HFF-Myc (cell line): ENCODE data around the gene TOM1L1.

ENCODE experiments used
- DNase-seq: peaks from one replicate; pipeline ENCODE4 v3.0.0-alpha.2; 2011; ENCODE audit warnings: low read depth; ENCODE audit errors: extremely low read depth
- H3K4me3 ChIP-seq: replicated peaks from 2 replicates; pipeline ENCODE4 v1.5.1; 2011; ENCODE audit warnings: low read depth, mild to moderate bottlenecking, control low read depth, low read length
- TF ChIP-seq, protein P1 (sequence below): IDR thresholded peaks from 2 replicates; pipeline ENCODE4 v1.5.1; 2012; ENCODE audit warnings: mild to moderate bottlenecking, low read depth, low read length, control low read depth; ENCODE audit errors: missing control alignments

TOM1L1 gene

DNA sequence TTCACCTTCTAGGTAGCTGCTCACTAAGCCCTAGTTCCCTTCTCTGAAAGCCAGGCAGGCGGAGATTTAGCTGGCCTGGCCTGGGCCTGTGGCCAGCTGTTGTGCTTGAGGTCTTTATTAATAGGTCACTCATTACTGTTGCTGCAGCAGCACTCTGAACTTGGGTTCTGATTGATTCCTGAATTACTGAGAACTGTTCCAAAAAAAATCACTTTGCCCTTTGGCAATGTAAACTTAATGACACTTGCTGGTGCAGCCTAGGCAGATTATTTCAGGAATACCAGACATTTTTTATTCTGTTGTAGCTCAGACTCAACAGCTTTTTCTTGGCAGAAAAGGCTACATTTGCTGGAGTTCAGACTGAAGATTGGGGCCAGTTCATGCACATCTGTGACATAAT lies 2.7 kb downstream of the TOM1L1 start:
- no peak overlapping the region for H3K4me3 ChIP-seq
- TF ChIP-seq, protein P1, sequence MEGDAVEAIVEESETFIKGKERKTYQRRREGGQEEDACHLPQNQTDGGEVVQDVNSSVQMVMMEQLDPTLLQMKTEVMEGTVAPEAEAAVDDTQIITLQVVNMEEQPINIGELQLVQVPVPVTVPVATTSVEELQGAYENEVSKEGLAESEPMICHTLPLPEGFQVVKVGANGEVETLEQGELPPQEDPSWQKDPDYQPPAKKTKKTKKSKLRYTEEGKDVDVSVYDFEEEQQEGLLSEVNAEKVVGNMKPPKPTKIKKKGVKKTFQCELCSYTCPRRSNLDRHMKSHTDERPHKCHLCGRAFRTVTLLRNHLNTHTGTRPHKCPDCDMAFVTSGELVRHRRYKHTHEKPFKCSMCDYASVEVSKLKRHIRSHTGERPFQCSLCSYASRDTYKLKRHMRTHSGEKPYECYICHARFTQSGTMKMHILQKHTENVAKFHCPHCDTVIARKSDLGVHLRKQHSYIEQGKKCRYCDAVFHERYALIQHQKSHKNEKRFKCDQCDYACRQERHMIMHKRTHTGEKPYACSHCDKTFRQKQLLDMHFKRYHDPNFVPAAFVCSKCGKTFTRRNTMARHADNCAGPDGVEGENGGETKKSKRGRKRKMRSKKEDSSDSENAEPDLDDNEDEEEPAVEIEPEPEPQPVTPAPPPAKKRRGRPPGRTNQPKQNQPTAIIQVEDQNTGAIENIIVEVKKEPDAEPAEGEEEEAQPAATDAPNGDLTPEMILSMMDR: no peak
- DNase-seq: no peak

GRCh38 chr17:54906683-54907082 lies 6.0 kb downstream of the TOM1L1 start:
- no peak for DNase-seq
- TF ChIP-seq, protein P1: no peak
- no peak overlapping the region for H3K4me3 ChIP-seq

DNA sequence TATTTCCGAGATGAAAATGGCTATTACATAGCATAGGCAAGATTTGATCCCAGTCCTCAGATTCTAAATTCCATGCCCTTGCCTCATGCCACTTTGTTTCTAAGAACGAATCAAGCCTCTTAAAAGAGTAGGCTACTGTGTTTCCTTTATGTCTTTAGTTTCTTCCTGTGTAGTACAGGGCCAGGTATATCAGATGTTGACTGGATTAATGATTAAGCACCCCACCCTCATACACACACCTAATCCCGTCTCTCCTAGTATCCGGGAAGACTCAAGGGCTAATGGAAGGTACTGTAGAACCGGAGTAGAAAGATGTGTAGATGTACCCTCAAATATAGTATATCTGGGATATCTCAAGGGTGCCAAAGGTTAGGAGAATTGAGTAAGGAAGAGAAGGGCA lies 6.7 kb downstream of the TOM1L1 start:
- TF ChIP-seq, protein P1: no peak
- no peak for DNase-seq
- H3K4me3 ChIP-seq: no peak overlapping the region

DNA sequence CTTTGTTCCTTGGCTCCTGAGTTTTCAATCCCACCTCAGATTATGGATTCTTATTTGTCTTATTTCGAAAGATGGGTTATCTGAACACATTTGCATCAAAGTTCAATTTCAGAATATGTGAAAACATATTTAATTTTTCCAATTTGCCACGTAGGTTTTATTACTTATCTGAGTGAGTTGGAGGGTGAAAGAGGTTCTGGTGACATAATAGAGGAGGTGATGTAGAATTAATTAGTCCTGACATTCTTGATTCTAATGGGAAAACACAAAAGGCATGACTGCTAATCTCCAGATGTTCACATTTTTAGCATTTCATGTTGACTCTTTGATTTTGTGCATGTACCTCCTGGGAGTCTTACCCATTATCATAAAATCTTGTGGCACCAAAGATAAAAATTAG lies 9.1 kb downstream of the TOM1L1 start:
- no peak for DNase-seq
- H3K4me3 ChIP-seq: no peak overlapping the region
- TF ChIP-seq, protein P1: no peak

- TF ChIP-seq, protein P1: no peak
Observed at GRCh38 chr17:54916721-54917120, 16.1 kb downstream of the TOM1L1 start.

DNA sequence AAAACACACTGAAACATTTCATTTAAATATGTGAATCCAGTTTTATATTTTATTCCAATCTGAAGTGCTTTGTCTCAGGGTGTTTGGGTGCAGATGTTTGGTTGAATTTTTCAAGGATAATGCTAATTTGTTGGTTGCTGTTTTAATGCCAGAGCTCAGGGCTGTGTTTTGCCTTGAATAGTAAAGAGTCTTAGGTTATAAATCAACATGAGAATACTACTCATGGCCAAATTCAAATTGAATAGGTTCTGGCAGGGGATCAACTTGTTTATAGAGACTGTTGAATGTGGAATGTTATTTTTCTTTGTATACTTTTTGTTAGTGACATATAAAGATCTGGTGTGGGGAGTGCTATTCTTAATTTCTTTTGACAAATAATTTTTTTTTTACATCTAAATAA lies 18.8 kb downstream of the TOM1L1 start:
- H3K4me3 ChIP-seq: no peak overlapping the region
- TF ChIP-seq, protein P1: no peak
- DNase-seq: no peak

More at GRCh38 chr17:54916721-54917120, 16.1 kb downstream of the TOM1L1 start:
- DNase-seq: no peak
- no peak overlapping the region for H3K4me3 ChIP-seq

GRCh38 chr17:54920819-54921218 lies 20.2 kb downstream of the TOM1L1 start:
- no peak for DNase-seq
- TF ChIP-seq, protein P1: no peak
- H3K4me3 ChIP-seq: no peak overlapping the region
